ENCODE data around the gene NAE1.

NAE1 gene

GRCh38 chr16:66850115-66850815 lies 19.5 kb upstream of the NAE1 start:
- in situ Hi-C loops (cut with HindIII; ENCODE audit: low sequenced_read_pairs), result no loop called here

- in situ Hi-C loops (cut with HindIII; ENCODE audit: low sequenced_read_pairs), result no loop called here
Measured at GRCh38 chr16:66849549-66849948, 18.8 kb upstream of the NAE1 start.

- in situ Hi-C loops (cut with HindIII; ENCODE audit: low sequenced_read_pairs), result no loop called here
Measured at GRCh38 chr16:66849021-66849420, 18.2 kb upstream of the NAE1 start.

- in situ Hi-C loops (cut with HindIII; ENCODE audit: low sequenced_read_pairs), result no loop called here
Measured at GRCh38 chr16:66848172-66848571, 17.4 kb upstream of the NAE1 start.

GRCh38 chr16:66847533-66848067 lies 16.8 kb upstream of the NAE1 start:
- in situ Hi-C loops (cut with HindIII; ENCODE audit: low sequenced_read_pairs), result no loop called here

GRCh38 chr16:66846831-66847230 lies 16.1 kb upstream of the NAE1 start:
- in situ Hi-C loops (cut with HindIII; ENCODE audit: low sequenced_read_pairs), result no loop called here

GRCh38 chr16:66846266-66846665 lies 15.5 kb upstream of the NAE1 start:
- in situ Hi-C loops (cut with HindIII; ENCODE audit: low sequenced_read_pairs), result no loop called here

- in situ Hi-C loops (cut with HindIII; ENCODE audit: low sequenced_read_pairs), result no loop called here
Measured at GRCh38 chr16:66845791-66846221, 15.0 kb upstream of the NAE1 start.

GRCh38 chr16:66845080-66845410 lies 14.3 kb upstream of the NAE1 start:
- in situ Hi-C loops (cut with HindIII; ENCODE audit: low sequenced_read_pairs), result no loop called here

- in situ Hi-C loops (cut with HindIII; ENCODE audit: low sequenced_read_pairs), result no loop called here
Measured at GRCh38 chr16:66844342-66845079, 13.7 kb upstream of the NAE1 start, which contains the start of gene CA7. TSS of gene CA7 (plus strand) at chr16:66844414. CDS start at chr16:66844488, 74 bp downstream.

- in situ Hi-C loops (cut with HindIII; ENCODE audit: low sequenced_read_pairs), result no loop called here
Measured at GRCh38 chr16:66844009-66844341, 13.2 kb upstream of the NAE1 start.

- in situ Hi-C loops (cut with HindIII; ENCODE audit: low sequenced_read_pairs), result no loop called here
Measured at GRCh38 chr16:66843191-66843590, 12.4 kb upstream of the NAE1 start.

- in situ Hi-C loops (cut with HindIII; ENCODE audit: low sequenced_read_pairs), result no loop called here
Measured at GRCh38 chr16:66842765-66843164, 12.0 kb upstream of the NAE1 start.

- in situ Hi-C loops (cut with HindIII; ENCODE audit: low sequenced_read_pairs), result no loop called here
Measured at GRCh38 chr16:66841366-66841765, 10.6 kb upstream of the NAE1 start.

GRCh38 chr16:66840883-66841282 lies 10.1 kb upstream of the NAE1 start:
- in situ Hi-C loops (cut with HindIII; ENCODE audit: low sequenced_read_pairs), result no loop called here

GRCh38 chr16:66834746-66835145 lies 4.0 kb upstream of the NAE1 start:
- in situ Hi-C loops (cut with HindIII; ENCODE audit: low sequenced_read_pairs), result no loop called here

- in situ Hi-C loops (cut with HindIII; ENCODE audit: low sequenced_read_pairs), result no loop called here
Measured at GRCh38 chr16:66832661-66833305, 2.0 kb upstream of the NAE1 start.

- in situ Hi-C loops (cut with HindIII; ENCODE audit: low sequenced_read_pairs), result no loop called here
Measured at GRCh38 chr16:66832190-66832589, 1.4 kb upstream of the NAE1 start.

GRCh38 chr16:66824006-66824405 lies 6.8 kb downstream of the NAE1 start:
- in situ Hi-C loops (cut with HindIII; ENCODE audit: low sequenced_read_pairs), result no loop called here

- in situ Hi-C loops (cut with HindIII; ENCODE audit: low sequenced_read_pairs), result no loop called here
Measured at GRCh38 chr16:66814734-66815133, 16.0 kb downstream of the NAE1 start.

GRCh38 chr16:66811043-66811442 lies 19.7 kb downstream of the NAE1 start:
- in situ Hi-C loops (cut with HindIII; ENCODE audit: low sequenced_read_pairs), result no loop called here

GRCh38 chr16:66810391-66810790 lies 20.4 kb downstream of the NAE1 start:
- in situ Hi-C loops (cut with HindIII; ENCODE audit: low sequenced_read_pairs), result no loop called here

Measured in endothelial cell of hepatic sinusoid (primary cell).